GM18502 (cell line): ENCODE measurements around the gene SLC11A2.
A peak's percentile ranks its signal among the peaks of the same experiment; 100 is the strongest.

ENCODE experiments used
- ATAC-seq: cut with Tn5 transposase; IDR thresholded peaks from one replicate; pipeline ENCODE4 v1.9.1; 2021; ENCODE audit warnings: mild to moderate bottlenecking; ENCODE audit not compliant: unreplicated experiment, poor library complexity

The SLC11A2 gene

DNA sequence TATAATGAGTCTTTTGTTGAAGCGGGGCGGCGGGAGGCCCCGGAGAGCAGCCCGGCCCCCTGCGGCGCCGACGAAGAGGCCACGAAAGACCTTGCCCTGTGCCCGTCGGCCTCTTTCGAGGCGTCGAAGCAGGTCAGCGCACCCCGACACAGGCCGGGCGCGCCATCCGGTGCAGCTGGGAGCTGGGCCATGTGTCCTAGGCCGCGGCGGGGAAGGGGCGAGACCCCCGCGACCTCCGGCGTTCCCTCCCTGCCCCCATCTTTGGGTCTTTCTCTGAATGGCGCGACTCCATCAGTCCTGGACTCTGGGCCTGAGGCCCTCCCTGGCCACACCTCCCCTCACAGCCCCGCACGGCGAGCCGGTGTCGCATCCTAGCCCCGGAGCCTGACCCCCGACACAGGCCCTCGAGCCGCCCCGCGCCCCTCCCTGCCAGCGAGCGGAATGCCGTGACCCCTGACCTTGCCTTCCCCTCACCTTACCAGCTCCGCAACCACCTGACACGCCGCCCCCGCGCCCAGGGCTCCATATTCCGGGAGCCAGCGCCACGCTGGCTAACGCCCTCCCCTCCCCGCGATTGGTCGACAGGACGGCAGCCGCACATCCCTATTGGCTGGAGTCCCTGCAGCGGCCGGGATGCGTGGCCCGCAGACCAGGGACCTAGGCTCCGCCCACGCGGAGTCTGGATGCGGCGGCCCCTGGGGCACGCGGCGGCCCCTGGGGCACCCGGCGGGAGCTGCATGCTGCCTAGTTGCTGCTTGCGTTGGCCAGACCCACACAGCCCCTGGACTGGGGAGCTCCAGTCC, at the start of gene SLC11A2:
Gene SLC11A2, minus strand, starts transcription at position 549 of the 803 bp plus-strand sequence. CDS start 15,656 bp downstream, outside the sequence.
- peak; percentile 90 for ATAC-seq

- ATAC-seq: no peak
These were observed 49.2 kb upstream of the SLC11A2 start for GRCh38 chr12:51075390-51075789.

GRCh38 chr12:51071663-51072062, 45.5 kb upstream of the SLC11A2 start:
- no peak for ATAC-seq

DNA sequence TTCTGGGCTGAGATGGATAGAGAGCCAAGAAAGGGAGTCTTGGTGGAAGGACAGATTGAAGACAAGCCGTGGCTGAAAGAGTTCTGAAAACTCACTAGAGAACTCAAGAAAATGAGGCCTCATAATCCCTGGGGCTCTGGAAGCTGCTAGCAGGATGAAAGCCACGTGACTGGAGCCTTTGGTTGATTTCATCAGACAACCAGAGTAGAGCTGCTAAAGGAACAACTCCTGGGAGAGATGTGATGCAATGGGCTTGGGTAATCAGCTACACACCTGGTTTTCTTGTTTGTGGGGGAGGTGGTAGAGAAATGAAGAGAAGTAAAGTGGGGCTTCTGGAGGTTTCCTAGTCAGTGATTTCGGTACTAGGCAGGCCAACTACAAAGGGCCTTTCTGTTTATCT, 43.8 kb upstream of the SLC11A2 start:
- no peak for ATAC-seq

GRCh38 chr12:51067771-51068170, 41.6 kb upstream of the SLC11A2 start:
- no peak for ATAC-seq

DNA sequence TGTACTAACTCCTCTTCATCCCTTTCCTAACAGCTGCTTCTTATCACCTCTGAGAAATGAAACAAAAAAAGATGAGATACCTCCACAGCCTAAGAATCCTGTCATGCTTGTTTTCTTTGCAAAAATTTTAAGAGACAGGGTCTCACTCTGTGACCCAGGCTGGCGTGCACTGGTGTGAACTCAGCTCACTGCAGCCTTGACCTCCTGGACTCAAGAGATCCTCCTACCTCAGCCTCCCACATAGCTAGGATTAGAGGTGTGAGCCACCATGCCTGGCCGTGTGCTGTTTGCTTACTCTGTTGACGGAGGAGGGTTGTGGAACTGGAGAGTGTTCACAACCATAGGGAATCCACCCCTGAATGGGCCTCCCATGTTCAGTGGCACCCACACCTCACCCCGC, 41.0 kb upstream of the SLC11A2 start:
- ATAC-seq: no peak

GRCh38 chr12:51065530-51065929, 39.3 kb upstream of the SLC11A2 start:
- ATAC-seq: no peak

- ATAC-seq: no peak
These were observed 36.6 kb upstream of the SLC11A2 start for GRCh38 chr12:51062631-51063397.

GRCh38 chr12:51059086-51059485, 32.9 kb upstream of the SLC11A2 start:
- ATAC-seq: no peak

DNA sequence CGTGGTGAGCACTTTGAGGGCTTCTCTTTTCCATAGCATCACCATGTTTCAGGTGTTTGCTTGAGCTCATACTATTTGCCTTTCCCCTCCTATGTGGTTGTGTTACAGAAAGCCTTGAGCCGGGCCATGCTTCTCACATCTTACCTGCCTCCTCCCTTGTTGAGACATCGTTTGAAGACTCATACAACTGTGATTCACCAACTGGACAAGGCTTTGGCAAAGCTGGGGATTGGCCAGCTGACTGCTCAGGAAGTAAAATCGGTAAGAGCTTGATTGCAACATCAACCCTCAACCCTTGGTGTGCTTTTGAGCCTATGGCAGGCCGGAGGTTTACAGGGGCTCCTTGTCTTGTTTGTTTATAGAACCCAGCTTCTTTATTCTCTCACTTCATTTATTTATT, 30.1 kb upstream of the SLC11A2 start:
- no peak for ATAC-seq

GRCh38 chr12:51055060-51055459, 28.9 kb upstream of the SLC11A2 start:
- ATAC-seq: no peak

DNA sequence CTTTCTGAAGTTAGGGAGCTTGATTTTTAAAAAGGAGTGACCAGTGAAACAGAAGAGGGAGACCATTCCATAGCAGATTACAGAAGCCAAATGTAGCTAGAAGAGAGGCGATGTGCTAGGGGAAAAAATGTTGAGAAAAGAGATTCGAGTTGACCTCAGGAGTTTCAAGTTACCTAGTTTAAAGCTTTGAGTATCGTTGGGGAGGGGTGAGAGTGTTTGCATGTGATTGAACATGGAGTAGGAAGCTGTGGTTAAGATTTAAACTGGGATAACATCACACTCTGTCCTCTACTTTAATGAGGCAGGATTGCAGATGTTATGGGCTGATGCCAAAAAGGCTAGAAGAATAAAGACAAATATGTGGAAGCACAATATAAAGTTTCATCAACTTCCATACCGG, 25.6 kb upstream of the SLC11A2 start:
- no peak for ATAC-seq

- ATAC-seq: no peak
These were observed 23.3 kb upstream of the SLC11A2 start for GRCh38 chr12:51049525-51049924.

DNA sequence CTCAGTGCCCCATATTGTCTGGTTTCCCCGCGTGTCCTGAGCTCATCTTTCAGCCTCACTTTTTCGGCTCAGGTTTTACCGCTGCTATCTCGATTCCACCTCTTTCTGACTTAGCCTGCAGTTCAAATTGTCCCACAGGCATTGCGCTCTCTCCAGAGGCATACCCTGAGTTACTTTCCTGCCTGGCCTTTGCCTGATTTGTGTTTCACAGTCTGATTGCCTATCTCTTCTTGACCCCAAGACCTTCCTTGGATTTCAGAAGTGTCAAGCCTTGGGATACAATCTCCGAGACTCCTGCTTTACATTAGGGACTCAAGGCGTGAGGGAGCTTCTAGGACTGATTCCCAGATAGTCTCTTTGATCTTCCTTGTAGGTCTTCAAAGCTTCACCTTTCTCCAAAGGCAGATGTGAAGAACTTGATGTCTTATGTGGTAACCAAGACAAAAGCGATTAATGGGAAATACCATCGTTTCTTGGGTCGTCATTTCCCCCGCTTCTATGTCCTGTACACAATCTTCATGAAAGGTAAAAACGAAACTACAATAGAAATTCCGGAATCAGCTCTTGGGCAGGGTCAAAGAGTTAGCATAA, 22.6 kb upstream of the SLC11A2 start:
- ATAC-seq: peak; percentile 4

- peak; percentile 95 for ATAC-seq
These were observed 21.7 kb upstream of the SLC11A2 start, which contains the start of gene LETMD1 for GRCh38 chr12:51047655-51048540. Gene LETMD1, plus strand, starts transcription at chr12:51048327. Its CDS starts 30 bp downstream, at chr12:51048357.

DNA sequence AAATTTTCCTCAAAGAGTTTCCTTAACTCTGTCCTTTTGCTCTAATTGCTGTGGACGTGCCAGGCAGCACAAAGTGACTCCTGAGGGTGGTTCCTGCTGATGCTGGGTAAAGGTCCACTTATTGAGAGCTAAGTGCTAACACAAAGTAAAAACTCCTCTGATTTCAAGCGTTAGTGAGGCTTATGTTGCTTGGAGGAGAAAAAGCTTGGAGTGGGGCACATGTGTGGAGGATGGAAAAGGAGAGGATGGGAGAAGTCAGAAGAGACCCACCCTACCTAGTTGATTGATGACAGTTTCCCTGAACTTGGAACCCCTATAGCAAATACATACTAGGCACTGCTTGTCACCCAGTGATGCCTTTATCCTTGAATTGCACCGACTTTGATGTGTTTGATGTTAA, 10.1 kb upstream of the SLC11A2 start:
- ATAC-seq: no peak

DNA sequence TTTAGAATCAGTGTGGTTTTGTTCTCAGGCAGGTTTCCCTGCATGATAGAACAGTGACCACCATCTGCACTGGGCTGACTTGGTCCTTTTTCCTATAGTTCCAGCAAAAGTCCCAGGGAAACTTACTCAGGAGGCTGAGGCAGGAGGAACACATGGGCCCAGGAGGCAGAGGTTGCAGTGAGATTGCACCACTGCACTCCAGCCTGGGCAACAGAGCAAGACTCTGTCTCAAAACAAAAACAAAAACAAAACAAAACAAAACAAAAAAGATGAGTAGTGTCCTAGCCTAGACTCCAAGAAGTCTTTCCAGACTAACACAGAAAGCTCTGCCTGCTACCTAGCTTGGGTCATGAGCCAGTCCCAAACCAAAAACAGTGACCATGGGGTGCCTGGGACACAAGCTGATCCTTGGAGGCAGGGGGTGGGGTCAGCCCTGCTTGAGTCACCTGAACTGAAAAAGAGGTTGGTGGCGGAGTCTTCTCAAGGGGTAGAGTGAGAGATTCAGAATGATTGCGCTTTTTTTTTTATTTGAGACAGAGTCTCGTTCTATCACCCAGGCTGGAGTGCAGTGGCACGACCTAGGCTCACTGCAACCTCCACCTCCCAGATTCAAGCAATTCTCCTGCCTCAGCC, 7.4 kb upstream of the SLC11A2 start:
- ATAC-seq: no peak

DNA sequence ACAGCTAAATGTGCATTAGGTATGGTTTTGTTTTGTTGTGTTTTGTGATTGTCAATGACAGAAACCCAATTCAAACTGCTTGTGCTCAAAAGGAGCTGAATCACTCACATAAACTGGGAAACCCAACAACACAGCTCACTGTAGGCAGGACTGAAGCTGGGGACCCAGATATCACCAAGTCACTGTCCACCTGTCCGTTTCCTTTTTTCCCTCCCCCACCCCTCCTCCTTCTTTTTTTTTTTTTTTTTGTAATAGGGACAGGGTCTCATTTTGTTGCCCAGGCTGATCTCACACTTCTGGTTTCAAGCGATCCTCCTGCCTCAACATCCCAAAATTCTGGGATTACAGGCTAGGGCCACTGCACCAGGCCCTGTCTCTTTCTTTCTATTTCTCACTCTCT, 6.9 kb upstream of the SLC11A2 start:
- no peak for ATAC-seq

DNA sequence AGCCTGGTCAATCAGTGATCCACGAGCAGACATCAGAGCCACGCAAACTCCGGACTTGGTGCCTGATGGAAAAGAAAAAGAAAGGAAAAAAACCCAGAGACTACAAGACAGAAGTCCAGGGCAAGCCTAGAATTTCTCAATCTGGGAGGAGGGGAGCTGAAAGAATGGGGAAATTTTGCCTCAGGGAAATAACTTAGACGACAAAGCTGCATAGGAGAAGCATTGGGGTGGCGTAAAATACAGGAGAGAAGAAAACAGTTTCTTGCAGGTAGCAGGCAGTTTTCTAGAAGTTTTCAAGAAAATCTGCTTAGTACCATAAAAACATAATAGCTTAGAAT, 2.6 kb upstream of the SLC11A2 start:
- ATAC-seq: no peak
